Measurements from ENCODE around the gene LDLR.

The LDLR gene

GRCh38 chr19:11140896-11141295, 51.6 kb downstream of the LDLR start:
- H3K4me1 ChIP-seq (ENCODE audit: control insufficient read depth, insufficient read depth, low read length): peaks cover 50% of the 10 kb centered on the region
- no peaks in the 10 kb centered on the region for H3K36me3 ChIP-seq (ENCODE audit: control insufficient read depth in 2 of 2, insufficient read depth in 2 of 2, low read length in 2 of 2)
- no peak overlapping the region for H3K27ac ChIP-seq (ENCODE audit: low read length)
- peaks cover 0 to 5% of the 10 kb centered on the region in 2 donors for H3K9me3 ChIP-seq (ENCODE audit: control insufficient read depth in 2 of 2, low read length in 2 of 2)
- no peaks in the 10 kb centered on the region for H3K27me3 ChIP-seq (ENCODE audit: control insufficient read depth in 1 of 2, insufficient read depth in 2 of 2, low read length in 2 of 2)
- H3K4me3 ChIP-seq (ENCODE audit: low read length in 2 of 2): no peak overlapping the region
- H3K9ac ChIP-seq (ENCODE audit: low read length in 2 of 2): no peak overlapping the region

- H3K36me3 ChIP-seq (ENCODE audit: control insufficient read depth in 2 of 2, insufficient read depth in 2 of 2, low read length in 2 of 2): no peaks in the 10 kb centered on the region
- peak overlapping the region; percentile 31 to 47 for H3K9ac ChIP-seq (ENCODE audit: low read length in 2 of 2)
- peaks cover 0 to 5% of the 10 kb centered on the region in 2 donors for H3K9me3 ChIP-seq (ENCODE audit: control insufficient read depth in 2 of 2, low read length in 2 of 2)
- peaks cover 50% of the 10 kb centered on the region for H3K4me1 ChIP-seq (ENCODE audit: control insufficient read depth, insufficient read depth, low read length)
- peak overlapping the region; percentile 90 for H3K27ac ChIP-seq (ENCODE audit: low read length)
- H3K4me3 ChIP-seq (ENCODE audit: low read length in 2 of 2): peak overlapping the region in 1 of 2 donors; percentile 22
- H3K27me3 ChIP-seq (ENCODE audit: control insufficient read depth in 1 of 2, insufficient read depth in 2 of 2, low read length in 2 of 2): no peaks in the 10 kb centered on the region
Observed at GRCh38 chr19:11141937-11142527, 52.8 kb downstream of the LDLR start.

DNA sequence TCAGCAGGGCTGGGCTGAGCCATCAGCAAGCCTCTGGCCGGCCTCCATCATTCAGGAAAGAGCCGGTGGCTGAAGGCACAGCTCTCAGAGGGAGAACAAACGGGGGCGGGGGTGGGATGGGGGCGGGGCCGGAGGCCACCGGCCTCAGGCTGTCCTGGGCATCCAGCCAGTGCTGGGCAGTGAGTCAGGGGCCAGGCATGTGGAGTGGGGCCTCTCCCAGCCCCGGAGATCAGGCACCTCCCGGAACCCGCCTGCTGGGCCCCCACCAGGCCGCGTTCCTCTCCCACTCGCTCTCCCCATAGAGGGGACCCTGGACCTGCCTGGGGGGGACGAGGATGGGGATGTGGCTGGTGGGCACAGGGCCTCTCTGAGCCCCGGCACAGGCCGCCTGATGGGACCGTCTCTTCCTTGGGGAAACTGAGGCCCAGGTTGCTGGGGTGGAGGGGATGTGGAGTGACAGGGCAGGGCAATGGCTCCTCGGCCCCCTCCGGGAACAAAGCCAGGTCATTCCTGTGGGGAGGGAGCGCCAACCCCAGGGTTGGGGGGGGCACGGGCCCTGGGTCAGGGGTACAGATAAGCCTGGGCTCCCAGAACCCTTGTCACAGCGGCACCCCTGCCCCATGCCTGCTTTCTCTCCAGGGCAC, 53.4 kb downstream of the LDLR start:
- H3K9ac ChIP-seq (ENCODE audit: low read length in 2 of 2): peak overlapping the region; percentile 67 to 71

GRCh38 chr19:11145536-11145924, 56.3 kb downstream of the LDLR start:
- Histone ChIP-seq H3K27ac (ENCODE audit: low read length) (no peak overlapping the region), H3K4me1 (ENCODE audit: control insufficient read depth, insufficient read depth, low read length) (peaks cover 33% of the 10 kb centered on the region), H3K36me3 (ENCODE audit: control insufficient read depth in 2 of 2, insufficient read depth in 2 of 2, low read length in 2 of 2) (no peaks in the 10 kb centered on the region)

More for the DNA sequence above, 53.4 kb downstream of the LDLR start:
- H3K4me1 ChIP-seq (ENCODE audit: control insufficient read depth, insufficient read depth, low read length): peaks cover 50% of the 10 kb centered on the region
- H3K9me3 ChIP-seq (ENCODE audit: control insufficient read depth in 2 of 2, low read length in 2 of 2): peaks cover 0 to 5% of the 10 kb centered on the region in 2 donors
- peak overlapping the region; percentile 49 to 52 for H3K4me3 ChIP-seq (ENCODE audit: low read length in 2 of 2)
- H3K36me3 ChIP-seq (ENCODE audit: control insufficient read depth in 2 of 2, insufficient read depth in 2 of 2, low read length in 2 of 2): no peaks in the 10 kb centered on the region
- H3K27ac ChIP-seq (ENCODE audit: low read length): peak overlapping the region; percentile 90
- no peaks in the 10 kb centered on the region for H3K27me3 ChIP-seq (ENCODE audit: control insufficient read depth in 1 of 2, insufficient read depth in 2 of 2, low read length in 2 of 2)

GRCh38 chr19:11148001-11148400, 58.7 kb downstream of the LDLR start:
- Histone ChIP-seq H3K27ac (ENCODE audit: low read length) (no peak overlapping the region), H3K36me3 (ENCODE audit: control insufficient read depth in 2 of 2, insufficient read depth in 2 of 2, low read length in 2 of 2) (no peaks in the 10 kb centered on the region), H3K27me3 (ENCODE audit: control insufficient read depth in 1 of 2, insufficient read depth in 2 of 2, low read length in 2 of 2) (no peaks in the 10 kb centered on the region), H3K9me3 (ENCODE audit: control insufficient read depth in 2 of 2, low read length in 2 of 2) (peaks cover 0 to 5% of the 10 kb centered on the region in 2 donors), H3K4me3 (ENCODE audit: low read length in 2 of 2) (no peak overlapping the region), H3K9ac (ENCODE audit: low read length in 2 of 2) (no peak overlapping the region), H3K4me1 (ENCODE audit: control insufficient read depth, insufficient read depth, low read length) (peaks cover 31% of the 10 kb centered on the region)

More at GRCh38 chr19:11145536-11145924, 56.3 kb downstream of the LDLR start:
- H3K4me3 ChIP-seq (ENCODE audit: low read length in 2 of 2): no peak overlapping the region
- no peak overlapping the region for H3K9ac ChIP-seq (ENCODE audit: low read length in 2 of 2)
- H3K9me3 ChIP-seq (ENCODE audit: control insufficient read depth in 2 of 2, low read length in 2 of 2): peaks cover 0 to 5% of the 10 kb centered on the region in 2 donors
- no peaks in the 10 kb centered on the region for H3K27me3 ChIP-seq (ENCODE audit: control insufficient read depth in 1 of 2, insufficient read depth in 2 of 2, low read length in 2 of 2)

DNA sequence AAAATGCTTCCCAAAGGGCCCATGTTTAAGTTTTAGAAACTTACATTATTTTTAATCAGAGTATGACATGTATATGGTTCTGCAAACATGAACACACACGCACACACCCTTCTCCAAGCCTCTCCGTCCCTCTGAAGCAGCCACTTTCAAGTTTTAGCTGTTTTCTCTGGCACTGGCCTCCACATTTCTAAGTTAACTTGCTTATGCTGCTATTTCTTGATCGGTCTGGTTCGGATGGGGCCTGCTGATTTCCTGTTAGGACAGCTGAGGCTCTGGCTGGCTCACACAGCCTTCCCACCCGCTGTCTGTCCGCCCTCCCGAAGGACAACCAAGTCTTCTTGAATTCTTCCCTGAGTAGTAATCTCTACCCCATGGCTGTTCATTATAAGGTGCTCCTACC, 61.9 kb downstream of the LDLR start:
- H3K9me3 ChIP-seq (ENCODE audit: control insufficient read depth in 2 of 2, low read length in 2 of 2): no peaks in the 10 kb centered on the region
- H3K27ac ChIP-seq (ENCODE audit: low read length): peak overlapping the region; percentile 58
- peaks cover 34% of the 10 kb centered on the region for H3K4me1 ChIP-seq (ENCODE audit: control insufficient read depth, insufficient read depth, low read length)
- no peak overlapping the region for H3K4me3 ChIP-seq (ENCODE audit: low read length in 2 of 2)
- H3K36me3 ChIP-seq (ENCODE audit: control insufficient read depth in 2 of 2, insufficient read depth in 2 of 2, low read length in 2 of 2): no peaks in the 10 kb centered on the region
- peak overlapping the region in 1 of 2 donors; percentile 32 for H3K9ac ChIP-seq (ENCODE audit: low read length in 2 of 2)
- H3K27me3 ChIP-seq (ENCODE audit: control insufficient read depth in 1 of 2, insufficient read depth in 2 of 2, low read length in 2 of 2): no peaks in the 10 kb centered on the region

DNA sequence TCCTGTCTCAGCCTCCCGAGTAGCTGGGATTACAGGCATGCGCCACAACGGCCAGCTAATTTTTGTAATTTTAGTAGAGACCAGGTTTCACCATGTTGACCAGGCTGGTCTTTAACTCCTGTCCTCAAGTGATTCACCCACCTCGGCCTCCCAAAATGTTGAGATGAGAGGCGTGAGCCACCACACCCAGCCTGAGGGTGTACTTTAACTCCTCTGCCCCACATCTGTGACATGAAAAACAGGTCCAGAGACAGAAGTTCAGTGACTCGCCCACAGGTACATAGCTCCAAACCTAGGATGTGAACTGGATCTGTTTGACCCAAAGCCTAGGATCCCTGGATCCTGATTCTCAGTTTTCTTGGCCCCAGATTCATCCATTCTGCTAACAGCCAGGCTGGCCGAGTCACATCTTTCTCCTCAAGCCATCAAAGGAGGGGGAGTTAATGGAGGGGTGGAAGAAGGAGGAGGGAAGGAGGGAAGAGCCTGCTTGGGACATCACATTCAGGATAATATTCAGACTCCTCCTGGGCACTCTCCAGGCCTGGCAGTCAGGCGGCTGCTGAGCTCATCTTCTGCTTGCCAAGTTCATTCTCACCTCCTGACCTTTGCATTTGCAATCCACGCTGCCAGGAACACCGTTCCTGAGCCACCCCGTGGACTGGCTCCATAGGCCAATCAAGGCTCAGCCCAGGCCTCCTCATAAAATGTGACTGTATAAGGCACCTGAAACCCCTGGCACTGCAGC, 63.2 kb downstream of the LDLR start:
- H3K9me3 ChIP-seq (ENCODE audit: control insufficient read depth in 2 of 2, low read length in 2 of 2): no peaks in the 10 kb centered on the region
- peak overlapping the region; percentile 60 to 62 for H3K9ac ChIP-seq (ENCODE audit: low read length in 2 of 2)
- H3K4me1 ChIP-seq (ENCODE audit: control insufficient read depth, insufficient read depth, low read length): peaks cover 42% of the 10 kb centered on the region
- no peaks in the 10 kb centered on the region for H3K27me3 ChIP-seq (ENCODE audit: control insufficient read depth in 1 of 2, insufficient read depth in 2 of 2, low read length in 2 of 2)
- H3K36me3 ChIP-seq (ENCODE audit: control insufficient read depth in 2 of 2, insufficient read depth in 2 of 2, low read length in 2 of 2): no peaks in the 10 kb centered on the region
- no peak overlapping the region for H3K4me3 ChIP-seq (ENCODE audit: low read length in 2 of 2)
- H3K27ac ChIP-seq (ENCODE audit: low read length): peak overlapping the region; percentile 88

- Histone ChIP-seq H3K36me3 (ENCODE audit: control insufficient read depth in 2 of 2, insufficient read depth in 2 of 2, low read length in 2 of 2) (no peaks in the 10 kb centered on the region), H3K4me3 (ENCODE audit: low read length in 2 of 2) (no peak overlapping the region), H3K9ac (ENCODE audit: low read length in 2 of 2) (no peak overlapping the region), H3K27ac (ENCODE audit: low read length) (peak overlapping the region; percentile 37), H3K9me3 (ENCODE audit: control insufficient read depth in 2 of 2, low read length in 2 of 2) (no peaks in the 10 kb centered on the region), H3K4me1 (ENCODE audit: control insufficient read depth, insufficient read depth, low read length) (peaks cover 49% of the 10 kb centered on the region), H3K27me3 (ENCODE audit: control insufficient read depth in 1 of 2, insufficient read depth in 2 of 2, low read length in 2 of 2) (no peaks in the 10 kb centered on the region)
Observed at GRCh38 chr19:11154683-11155047, 65.4 kb downstream of the LDLR start.

DNA sequence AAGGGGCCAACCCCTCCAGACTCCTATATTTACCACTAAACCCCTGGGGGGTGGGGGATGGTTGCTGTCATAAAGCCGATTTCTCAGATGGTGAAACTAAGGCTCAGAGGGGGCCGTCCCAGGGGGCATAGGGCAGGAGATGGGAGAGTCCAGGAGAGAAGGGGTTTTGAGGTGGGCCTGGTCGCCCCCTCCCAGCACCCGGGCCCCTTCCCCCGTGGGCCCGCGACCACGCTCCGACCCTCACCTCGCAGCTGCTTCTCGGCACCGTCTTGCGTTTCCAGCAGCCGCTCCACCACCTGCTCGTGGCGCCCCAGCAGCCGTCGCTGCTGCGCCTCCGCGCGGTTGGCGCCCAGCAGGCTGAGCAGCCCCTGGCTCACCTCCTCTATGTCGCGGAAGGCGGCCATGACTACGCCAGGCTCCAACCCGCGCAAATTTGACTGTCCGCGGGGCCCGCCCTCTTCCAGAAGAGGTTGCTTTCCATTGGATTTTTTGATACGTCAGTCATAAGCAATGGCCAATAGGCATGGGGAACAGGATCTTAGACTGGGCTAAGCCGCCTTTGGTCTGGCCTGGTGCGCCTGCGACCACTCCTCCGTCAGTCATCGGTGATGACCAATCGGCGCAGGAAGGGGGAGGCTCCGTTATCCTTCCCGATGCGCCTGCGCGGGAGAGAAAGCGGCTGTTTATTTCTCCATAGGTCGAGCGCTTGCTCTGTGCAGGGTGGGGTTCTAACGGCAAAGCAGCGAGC, 66.3 kb downstream of the LDLR start, which contains the start of gene SPC24:
SPC24 (minus strand) TSS at position 410 of the 748 bp plus-strand sequence; CDS start at position 404, 6 bp downstream.
- Histone ChIP-seq H3K27me3 (ENCODE audit: control insufficient read depth in 1 of 2, insufficient read depth in 2 of 2, low read length in 2 of 2) (no peaks in the 10 kb centered on the region), H3K4me1 (ENCODE audit: control insufficient read depth, insufficient read depth, low read length) (peaks cover 53% of the 10 kb centered on the region), H3K27ac (ENCODE audit: low read length) (peak within 1 kb of the TSS; percentile 67), H3K9ac (ENCODE audit: low read length in 2 of 2) (peak within 1 kb of the TSS in 1 of 2 donors; percentile 51), H3K4me3 (ENCODE audit: low read length in 2 of 2) (peak within 1 kb of the TSS; percentile 67 to 77), H3K36me3 (ENCODE audit: control insufficient read depth in 2 of 2, insufficient read depth in 2 of 2, low read length in 2 of 2) (no peaks in the 10 kb centered on the region), H3K9me3 (ENCODE audit: control insufficient read depth in 2 of 2, low read length in 2 of 2) (no peaks in the 10 kb centered on the region)
